GM12891 (cell line): ENCODE measurements around the gene ZEB2.

Experiments
- PAX5 ChIP-seq: IDR thresholded peaks from 2 replicates; pipeline ENCODE4 v1.6.1; 2011; ENCODE audit warnings: low read length, moderate library complexity, mild to moderate bottlenecking; ENCODE audit not compliant: insufficient read depth, severe bottlenecking
- POLR2A ChIP-seq: IDR thresholded peaks from 2 replicates; pipeline ENCODE4 v1.6.1; 2011; ENCODE audit warnings: low read depth, low read length, control low read depth
- POLR2AphosphoS5 ChIP-seq: IDR thresholded peaks from 2 replicates; pipeline ENCODE4 v1.6.1; 2011; ENCODE audit warnings: low read depth, low read length, control low read depth
- SPI1 ChIP-seq: IDR thresholded peaks from 2 replicates; pipeline ENCODE4 v1.6.1; 2011; ENCODE audit warnings: low read depth, low read length, control low read depth
- TAF1 ChIP-seq: IDR thresholded peaks from 2 replicates; pipeline ENCODE4 v1.6.1; 2011; ENCODE audit warnings: low read depth, low read length, control low read depth

- TF ChIP-seq TAF1 (no peak), POLR2A (no peak), POLR2AphosphoS5 (no peak), SPI1 (no peak), PAX5 (no peak)
Measured at GRCh38 chr2:144519934-144520731, at the start of gene ZEB2.
